GM19468 (cell line): ENCODE results near the gene AFF1.
"Not testable (repeated sequence)": the region's sequence is repeated elsewhere in the genome, so short reads cannot be mapped to it uniquely, and the experiment has no call there.

Source experiments
- ATAC-seq: cut with Tn5 transposase; IDR thresholded peaks from one replicate; pipeline ENCODE4 v1.9.1; 2021; ENCODE audit warnings: mild to moderate bottlenecking, moderate library complexity, moderate number of reproducible peaks; ENCODE audit not compliant: unreplicated experiment; ENCODE audit errors: extremely low read depth

The AFF1 gene

GRCh38 chr4:87029356-87029755, 94.5 kb downstream of the AFF1 start:
- ATAC-seq: no peak

- ATAC-seq: no peak
Observed at GRCh38 chr4:87030124-87030523, 95.3 kb downstream of the AFF1 start.

- ATAC-seq: no peak
Observed at GRCh38 chr4:87030755-87031441, 96.1 kb downstream of the AFF1 start.

- no peak for ATAC-seq
Observed at GRCh38 chr4:87031920-87032319, 97.1 kb downstream of the AFF1 start.

GRCh38 chr4:87032884-87033533, 98.2 kb downstream of the AFF1 start:
- ATAC-seq: no peak

- no peak for ATAC-seq
Observed at GRCh38 chr4:87033902-87034301, 99.1 kb downstream of the AFF1 start.

GRCh38 chr4:87034527-87034926, 99.7 kb downstream of the AFF1 start:
- ATAC-seq: no peak

- no peak for ATAC-seq
Observed at GRCh38 chr4:87035881-87036509, 101.2 kb downstream of the AFF1 start.

- ATAC-seq: no peak
Observed at GRCh38 chr4:87036713-87037112, 101.9 kb downstream of the AFF1 start.

- not testable (repeated sequence) for ATAC-seq
Observed at GRCh38 chr4:87037171-87037570, 102.4 kb downstream of the AFF1 start.

GRCh38 chr4:87037671-87038334, 103.0 kb downstream of the AFF1 start:
- no peak for ATAC-seq

- no peak for ATAC-seq
Observed at GRCh38 chr4:87038837-87039615, 104.2 kb downstream of the AFF1 start.

GRCh38 chr4:87041141-87041540, 106.3 kb downstream of the AFF1 start:
- ATAC-seq: no peak

GRCh38 chr4:87042221-87042620, 107.4 kb downstream of the AFF1 start:
- ATAC-seq: no peak

GRCh38 chr4:87042986-87043820, 108.4 kb downstream of the AFF1 start:
- ATAC-seq: no peak

- no peak for ATAC-seq
Observed at GRCh38 chr4:87044511-87045233, 109.9 kb downstream of the AFF1 start.

- no peak for ATAC-seq
Observed at GRCh38 chr4:87045234-87045558, 110.4 kb downstream of the AFF1 start.

GRCh38 chr4:87045659-87046058, 110.8 kb downstream of the AFF1 start:
- ATAC-seq: no peak

GRCh38 chr4:87046121-87046551, 111.3 kb downstream of the AFF1 start:
- ATAC-seq: no peak
